Fibroblast of peridontal ligament (primary cell): ENCODE results near the gene MLLT6.

ENCODE experiments used
- DNase-seq: peaks from one replicate; pipeline ENCODE4 v3.0.0-alpha.2; 2010; ENCODE audit errors: extremely low read depth

The MLLT6 gene

DNA sequence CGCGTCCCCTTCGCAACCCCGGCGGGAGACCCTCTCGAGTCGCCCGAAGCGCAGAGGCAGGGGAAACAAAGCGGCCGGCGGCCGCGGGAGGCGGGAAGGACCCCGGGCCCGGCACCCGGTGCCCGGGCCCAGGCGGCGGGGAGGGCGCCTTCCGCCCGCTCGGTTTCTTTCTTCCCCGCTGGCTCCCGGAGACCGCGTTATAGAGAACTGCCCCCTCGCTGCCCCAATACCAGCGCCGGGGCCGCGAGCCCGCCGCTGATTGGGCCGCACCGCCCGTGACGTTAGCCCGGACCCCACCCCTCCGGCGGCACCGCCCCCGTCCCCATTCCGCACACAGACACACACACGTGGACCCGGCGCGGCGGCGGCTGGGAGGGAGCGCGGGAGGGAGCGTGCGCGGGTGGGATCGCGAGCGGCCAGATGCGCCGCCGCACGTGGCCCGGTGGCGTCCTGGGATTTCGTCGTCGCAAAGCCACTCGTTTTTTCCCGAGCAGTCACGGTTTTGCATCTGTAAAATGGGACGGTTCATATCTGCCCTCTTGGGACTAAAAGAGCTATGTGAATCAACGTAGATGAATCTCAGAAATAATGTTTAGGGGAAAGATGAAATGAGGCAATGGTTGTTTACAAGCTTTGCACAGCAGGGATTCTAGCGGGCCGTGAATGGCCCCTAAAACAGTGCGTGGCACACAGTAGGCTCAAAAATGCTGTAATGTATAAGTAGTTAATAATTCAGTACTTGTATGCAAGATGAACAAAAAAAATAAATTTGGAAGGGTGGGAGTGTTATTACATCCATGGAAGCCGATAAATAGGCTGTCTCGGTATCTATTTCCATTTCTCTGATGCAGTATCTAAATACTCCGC is 30.1 kb upstream of the MLLT6 start, which contains the start of gene EPOP:
Gene EPOP, minus strand, starts transcription at position 209 of the 867 bp plus-strand sequence. CDS start 462 bp downstream, outside the sequence.
- peak; percentile 66 for DNase-seq

DNA sequence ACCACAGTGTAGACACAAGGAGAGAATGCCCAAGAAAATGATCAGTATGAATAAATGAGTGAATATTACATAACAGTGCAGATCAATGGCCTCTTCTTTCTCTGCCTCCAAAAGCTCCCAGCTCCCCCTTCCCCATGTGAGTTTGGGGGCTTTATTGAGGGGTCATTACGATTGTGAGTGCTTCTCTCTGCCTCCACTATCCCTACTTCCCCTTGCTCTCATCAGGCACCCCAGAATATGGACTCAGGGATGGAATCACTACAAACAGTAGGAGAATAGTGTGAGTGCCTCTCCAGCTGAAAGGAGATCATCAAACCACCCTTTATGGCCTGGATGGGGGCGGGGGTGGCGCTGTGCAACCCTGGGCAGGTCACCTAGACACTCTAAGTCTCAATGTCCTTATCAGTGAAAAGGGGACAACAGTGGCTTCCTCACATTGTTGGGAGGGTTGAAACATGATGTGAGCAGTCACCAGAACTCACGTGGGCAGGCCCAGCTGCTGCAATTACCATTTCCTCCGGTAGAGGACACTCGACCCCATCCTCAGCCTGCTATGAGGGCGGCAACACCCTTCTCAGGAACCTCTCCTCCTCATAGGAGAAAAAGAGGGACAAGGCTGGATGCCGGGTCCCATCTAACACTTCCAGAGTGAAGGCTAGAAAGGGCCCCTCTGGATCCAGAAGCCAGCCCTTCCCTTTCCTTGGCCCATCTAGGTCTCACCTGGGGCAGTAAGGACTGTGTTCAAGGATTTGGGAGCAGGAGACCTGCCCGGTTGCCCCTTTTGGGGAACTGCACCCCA is 28.2 kb upstream of the MLLT6 start:
- DNase-seq = peak; percentile 85

DNA sequence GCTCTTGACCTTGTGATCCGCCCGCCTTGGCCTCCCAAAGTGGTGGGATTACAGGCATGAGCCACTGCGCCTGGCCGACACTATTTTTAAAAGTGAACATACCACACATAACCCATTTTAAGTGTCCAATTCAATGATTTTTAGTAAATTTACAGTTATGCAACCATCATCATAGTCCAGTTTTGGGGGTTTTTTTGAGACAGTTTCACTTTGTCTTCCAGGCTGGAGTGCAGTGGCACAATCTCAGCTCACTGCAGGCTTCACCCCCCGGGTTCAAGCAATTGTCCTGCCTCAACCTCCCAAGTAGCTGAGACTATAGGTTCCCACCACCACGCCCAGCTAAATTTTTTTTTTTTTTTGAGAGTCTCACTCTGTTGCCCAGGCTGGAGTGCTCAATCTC is 27.3 kb upstream of the MLLT6 start:
- DNase-seq = no peak

DNA sequence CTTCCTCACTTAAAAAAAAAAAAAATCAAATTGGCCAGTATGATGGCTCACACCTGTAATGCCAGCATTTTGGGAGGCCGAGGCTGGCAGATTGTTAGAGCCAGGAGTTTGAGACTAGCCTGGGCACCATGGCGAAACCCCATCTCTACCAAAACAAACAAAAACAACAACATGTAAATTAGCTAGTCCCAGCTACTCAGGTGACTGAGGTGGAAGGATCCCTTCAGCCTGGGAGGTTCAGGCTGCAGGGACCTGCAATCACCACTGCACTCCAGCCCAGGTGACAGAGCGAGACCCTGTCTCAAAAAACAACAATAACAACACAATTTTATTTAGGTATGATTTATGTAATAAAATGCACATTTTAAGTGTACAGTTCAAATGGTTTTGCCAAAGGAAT is 24.0 kb upstream of the MLLT6 start:
- DNase-seq = no peak

DNA sequence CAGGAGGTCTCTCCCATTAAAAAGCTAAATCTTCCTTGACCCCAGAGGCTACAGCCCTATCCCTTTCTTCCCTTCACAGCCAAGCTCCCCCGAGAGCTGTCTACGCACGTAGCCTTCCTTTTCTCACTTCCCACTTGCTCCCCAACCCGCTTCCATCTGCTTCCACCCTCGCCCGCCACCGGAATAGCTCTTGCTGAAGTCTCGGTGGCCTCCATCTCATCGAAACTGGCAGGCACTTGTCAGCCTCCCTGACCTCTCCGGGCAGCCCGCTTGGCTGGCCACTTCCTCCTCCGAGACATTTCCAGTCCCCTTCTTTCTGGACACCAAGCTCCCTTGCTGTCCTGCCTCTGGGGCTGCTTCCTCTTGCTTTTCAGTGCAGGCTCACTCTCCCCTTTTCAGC is 19.6 kb upstream of the MLLT6 start:
- DNase-seq = no peak

DNA sequence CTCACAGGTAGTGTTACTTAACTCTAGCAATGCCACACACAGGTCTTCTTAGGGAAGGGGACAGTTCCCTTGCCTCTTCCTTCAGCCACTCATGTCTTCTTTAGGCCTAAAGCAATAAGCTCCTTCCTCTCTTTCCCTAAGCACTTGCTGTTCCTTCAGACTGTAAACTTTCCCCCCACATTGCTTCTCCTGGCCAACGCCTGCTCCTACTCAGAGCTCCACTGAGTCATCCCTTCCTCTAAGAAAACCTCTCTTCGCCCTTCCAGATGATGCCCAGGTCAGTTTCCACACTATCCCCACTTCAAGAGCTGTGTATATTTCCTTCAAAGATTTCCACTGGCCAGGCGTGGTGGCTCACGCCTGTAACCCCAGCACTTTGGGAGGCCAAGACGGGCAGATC is 17.8 kb upstream of the MLLT6 start:
- DNase-seq = peak; percentile 37

DNA sequence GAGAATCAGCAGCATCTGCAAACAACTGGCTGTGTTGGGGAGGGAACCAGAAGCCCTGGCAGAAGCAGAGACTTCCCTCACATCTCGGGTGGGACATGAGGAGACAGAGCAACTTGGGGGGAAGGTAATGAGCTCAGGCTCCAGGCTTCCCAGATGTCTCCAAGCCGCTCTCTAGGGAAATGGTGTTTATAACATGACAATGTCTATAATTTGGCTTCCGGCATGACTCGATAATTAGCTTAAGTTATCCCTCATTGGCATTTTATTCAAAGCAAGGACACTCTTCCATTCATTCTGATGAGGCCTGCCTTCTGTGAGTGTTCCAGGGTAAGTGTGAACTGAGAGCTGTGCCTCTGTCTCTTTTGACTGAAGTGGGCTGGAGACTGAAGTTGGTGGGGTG is 14.7 kb upstream of the MLLT6 start:
- DNase-seq = no peak

DNA sequence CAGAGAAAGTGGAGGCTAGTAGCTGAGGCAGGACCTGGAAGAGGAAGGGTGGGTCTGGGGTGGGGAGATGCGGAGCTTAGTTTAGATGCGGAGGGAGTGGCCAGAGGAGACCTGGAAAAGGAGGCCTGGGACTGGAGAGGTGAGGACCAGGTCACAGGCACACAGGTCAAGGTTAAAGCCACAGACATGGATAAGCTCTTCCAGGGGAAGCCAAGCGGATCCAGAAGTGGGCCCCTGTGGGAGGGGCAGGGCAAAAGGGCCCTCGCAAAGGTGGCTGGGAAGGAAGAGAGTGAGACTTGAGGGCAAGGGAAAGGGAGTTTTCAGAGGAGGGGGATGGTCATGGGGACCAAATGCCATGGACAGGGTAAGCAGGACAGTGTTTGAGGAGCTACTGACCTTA is 13.9 kb upstream of the MLLT6 start:
- no peak for DNase-seq

DNA sequence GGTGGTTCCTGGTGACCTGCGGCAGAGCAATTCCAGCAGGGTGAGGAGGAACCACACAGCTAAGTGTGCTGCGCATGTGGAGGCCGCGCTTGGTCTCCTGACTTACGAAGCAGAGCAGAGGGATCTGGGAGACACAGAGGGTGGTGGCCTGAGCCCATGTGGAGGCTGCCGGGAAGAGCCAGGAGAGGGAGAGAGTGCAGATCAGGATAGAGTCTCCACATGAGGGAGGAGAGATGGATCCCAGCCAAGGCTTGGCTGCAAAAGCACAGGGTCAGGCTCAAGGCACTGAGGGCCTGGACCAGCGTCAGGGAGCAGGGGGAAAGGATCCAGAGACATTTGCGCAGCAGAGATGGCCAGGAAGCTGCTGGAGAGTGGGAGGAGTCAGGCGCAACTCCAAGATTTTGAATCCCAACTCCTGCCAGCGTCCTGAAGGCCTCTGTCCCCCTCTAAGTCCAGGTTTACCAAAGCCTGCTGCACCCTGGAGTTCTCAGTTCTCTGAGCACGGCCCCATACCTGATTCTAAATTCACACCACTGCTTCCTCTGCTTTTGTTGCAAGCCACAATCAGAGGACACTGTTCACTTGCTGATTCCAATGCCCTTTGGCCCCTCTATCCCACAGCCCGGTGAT is 11.3 kb upstream of the MLLT6 start:
- DNase-seq = peak; percentile 84

DNA sequence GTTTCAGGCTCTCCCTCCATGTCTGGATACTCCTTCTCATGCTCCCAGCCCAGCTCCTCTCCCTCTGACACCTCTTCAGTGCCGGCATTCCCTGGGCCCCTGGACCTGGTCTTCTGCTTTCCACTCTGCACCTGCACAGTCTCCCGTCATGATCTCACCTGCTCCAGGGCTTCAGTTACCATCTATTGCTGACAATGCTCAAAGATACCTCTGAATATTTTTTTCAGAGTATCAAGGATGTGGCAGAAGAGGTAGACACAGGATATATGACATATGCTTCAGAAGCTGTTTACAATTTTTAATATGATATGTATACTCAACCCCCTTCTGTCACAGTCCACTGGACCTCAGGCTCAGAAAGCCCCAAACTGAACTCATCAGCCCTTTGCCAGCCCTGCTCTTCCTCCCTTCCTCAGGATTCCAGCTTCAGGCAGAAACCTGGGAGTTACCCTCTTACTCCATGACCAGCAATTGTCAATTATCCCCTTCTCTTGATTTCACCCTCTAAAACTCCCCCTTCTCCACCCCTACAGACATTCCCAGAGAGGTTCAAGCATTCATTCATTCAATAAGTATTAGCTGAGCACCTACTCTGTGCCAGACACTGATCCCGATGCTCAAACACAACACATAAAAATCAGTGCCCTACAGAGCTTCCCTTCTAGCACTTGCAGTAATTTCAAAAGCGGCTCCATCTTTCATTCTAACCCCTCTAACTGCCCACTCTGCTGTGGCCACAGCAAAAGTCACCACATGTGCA is 7.8 kb upstream of the MLLT6 start:
- DNase-seq = no peak

DNA sequence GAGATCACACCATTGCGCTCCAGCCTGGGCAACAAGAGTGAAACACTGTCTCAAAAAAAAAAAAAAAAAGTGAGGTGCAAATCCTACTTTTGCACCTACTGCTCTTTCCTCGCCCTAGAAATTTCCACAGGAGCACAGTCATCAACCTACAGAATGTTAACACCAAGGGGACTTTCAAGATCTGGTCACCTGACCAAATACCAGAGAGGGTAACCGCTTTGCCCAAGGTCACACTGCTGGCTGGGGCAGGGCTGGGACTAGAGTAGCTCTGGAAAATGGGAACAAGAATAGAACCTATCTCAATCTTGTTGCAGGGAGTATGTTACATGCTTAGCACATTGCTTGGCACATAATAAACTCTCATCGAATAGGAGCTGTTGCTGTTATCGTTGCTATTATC is 6.3 kb upstream of the MLLT6 start:
- no peak for DNase-seq

DNA sequence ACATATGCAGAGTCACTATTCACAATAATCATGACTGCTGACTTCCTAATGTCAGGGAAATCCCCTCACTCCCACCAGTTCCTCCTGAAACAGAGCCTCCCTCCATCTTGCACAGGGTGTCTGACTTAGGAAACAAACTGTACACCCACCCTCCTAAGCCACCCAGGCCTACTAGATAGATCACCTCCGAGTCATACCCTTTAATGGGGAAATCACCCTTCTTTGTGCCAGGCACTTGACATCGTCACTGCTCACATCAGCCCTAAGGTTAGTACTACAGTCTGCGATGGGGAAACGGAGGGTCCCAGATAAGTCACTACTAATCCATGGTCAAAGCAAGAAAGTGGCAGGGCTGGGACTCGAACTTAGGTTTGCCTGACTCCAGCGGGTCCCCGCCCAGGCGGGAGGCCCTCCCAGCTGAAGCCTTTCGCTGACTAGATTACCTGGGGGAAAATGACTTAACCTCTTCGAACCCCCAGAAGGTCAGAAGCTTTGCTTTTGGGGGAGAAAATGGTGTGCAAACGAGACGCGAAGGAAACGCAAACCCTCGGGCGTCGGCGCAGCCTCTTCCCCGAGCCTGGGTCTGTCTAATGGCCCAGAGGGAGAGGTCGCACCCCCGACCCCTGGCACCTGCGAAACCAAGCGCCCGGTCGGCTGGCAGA is 3.4 kb upstream of the MLLT6 start:
- peak; percentile 32 for DNase-seq

DNA sequence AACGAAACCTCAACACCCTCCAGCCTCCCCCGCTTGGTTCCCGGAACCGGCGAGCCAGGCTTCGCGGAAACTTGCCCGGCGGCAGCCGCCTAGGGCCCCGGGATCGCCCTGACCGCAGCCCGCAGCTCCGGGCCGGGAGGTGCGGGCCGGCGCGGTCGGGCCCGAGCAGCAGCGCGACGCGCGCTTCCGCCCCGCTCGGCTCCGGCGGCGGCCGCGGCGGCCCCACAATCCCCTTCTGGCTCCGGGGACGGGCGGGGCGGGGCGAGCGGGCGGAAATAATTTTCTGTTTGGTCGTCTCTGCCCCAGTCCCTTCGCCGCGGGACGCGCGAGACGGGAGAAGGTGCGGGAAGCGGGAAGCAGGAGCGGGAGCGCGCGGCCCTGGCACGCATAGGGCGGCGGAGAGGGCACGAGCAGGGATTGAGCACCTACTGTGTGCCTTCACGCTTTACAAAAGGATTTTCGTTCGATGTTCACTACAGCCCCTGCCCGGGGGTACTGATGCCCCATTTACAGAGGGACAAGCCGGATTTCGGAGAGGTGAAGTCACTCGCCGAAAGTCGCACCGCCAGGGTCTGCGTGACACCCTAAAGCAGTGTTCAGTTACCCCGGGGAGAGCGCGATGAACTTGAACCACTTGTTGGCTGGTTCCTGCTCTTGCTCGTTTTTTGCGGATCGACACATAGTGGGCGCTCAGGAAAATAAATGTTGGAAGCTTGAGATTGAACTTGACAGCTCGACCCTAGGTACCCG is 2.7 kb upstream of the MLLT6 start:
- DNase-seq = peak; percentile 73

DNA sequence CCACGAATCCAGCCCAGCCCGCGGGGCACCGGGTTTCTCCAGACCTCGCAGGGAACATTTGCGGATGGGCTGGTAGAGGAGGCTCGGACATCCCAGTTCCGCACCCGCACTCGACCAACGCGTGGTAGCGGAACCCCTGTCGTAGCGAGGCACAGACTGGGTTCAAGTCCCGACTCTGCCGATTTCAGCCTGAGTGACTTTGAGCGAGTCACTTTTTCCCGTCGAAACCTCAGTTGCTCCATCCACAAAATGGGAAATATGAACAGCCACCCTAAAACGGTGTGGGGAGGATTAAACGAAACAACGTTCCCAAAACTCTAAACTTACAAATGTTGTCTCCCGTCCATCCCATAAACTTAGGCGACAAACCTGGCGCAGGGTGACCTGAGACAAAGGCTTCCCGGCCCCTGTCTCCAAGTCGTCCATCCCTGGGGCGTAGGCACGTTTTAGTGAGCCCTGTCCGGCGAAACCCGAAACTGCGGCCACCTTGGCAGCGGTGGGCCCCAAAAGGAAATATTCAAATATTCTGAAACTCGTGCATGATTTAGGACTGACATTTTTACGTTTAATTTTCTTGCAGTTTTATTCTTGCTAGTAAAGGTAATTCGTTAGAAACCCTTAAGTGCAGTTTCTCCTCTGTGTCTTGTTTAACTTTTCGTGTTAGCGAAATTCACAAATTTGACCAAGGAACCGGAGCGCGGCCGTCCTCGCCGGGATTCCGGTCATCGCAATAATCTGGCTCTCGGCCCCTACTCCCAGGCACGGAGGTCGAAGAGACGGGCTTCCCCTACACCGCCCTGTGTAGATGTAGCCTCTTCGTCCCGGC is 1.9 kb upstream of the MLLT6 start:
- DNase-seq = no peak

DNA sequence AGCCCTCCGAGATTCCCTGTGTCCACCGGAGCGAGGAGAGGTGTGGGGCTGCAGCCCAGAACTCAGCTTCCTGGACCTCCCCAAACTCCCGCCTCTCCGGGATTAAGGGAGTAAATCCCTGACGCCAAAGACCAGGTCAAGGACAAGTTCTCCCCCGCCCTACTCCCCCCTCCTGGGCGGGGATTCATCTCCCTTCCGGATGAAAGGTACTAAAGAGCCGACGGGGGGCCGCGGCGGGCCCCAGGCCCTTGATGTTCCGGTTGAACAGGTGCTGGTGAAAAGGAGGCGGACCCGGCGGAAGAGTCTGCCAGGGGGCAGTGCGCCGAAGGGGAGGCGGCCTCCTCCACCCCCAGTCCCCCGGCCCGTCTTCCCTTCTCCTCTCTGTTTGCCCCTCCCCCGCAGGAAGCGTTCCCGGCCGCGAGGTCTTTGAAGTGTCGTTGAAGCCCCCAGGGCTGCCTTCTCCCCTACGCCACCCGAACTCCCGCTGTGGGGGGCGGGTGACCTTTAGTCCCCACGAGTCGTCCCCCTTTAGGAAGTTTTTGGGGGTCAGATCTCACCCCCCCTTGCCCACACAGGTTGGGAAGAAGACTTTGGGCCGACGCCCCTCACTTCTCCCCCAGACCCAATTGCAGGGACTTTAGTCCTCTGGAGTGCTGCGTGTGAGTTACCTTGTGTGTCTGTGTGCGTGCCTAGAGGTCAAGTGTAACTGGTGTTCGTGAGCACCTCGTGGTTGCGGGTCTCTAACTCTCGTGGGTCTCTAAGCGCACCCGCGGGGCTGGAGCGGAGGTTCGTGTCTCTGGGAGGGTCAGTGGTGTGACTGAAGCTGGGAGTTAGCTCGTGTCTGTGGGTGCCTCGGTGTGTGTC is 1.1 kb upstream of the MLLT6 start:
- no peak for DNase-seq

DNA sequence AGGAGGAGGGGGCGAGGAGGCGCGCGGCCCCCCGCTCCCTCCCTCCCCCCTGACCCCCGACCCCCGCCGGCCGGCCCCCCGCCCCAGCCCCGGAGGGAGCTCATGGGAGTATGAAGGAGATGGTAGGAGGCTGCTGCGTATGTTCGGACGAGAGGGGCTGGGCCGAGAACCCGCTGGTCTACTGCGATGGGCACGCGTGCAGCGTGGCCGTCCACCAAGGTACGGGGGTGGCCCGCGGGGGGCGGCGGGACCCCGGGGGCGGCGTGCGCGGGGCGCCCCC is 390 bp downstream of the MLLT6 start:
- no peak for DNase-seq

DNA sequence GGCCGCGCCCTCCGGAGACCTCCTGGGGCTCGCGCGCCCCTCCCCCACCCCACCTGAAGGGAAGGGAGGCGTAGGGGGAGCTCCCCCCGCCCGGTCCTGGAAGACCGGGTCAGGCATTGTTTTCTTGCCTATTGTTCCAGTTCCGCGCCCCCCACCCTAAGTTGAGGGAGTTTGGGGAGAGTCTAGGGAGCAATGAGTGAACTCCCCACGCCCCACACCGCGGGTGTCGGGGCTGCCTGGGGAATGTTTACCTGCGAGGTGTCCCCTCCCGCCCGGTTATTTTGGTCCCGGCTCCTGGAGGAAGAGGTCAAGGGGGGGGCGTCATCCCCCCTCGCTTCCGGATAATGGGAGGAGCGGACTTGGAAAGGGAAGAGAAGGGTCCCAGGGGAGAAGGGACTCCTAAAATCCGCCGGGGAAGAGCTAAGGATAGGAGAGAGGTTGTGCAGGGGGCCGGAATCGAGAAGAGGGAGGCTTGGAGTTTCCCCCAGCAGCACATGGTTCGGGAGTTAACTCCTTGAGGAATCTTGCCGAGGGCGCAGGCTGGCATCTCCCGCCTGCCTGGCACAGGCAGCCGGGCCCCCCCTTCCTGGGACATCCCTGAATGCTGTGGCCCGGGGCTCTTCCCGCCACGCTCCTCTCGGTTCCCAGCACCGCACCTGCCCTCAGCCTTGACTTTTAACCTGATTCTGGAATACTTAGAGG is 881 bp downstream of the MLLT6 start:
- DNase-seq = no peak

DNA sequence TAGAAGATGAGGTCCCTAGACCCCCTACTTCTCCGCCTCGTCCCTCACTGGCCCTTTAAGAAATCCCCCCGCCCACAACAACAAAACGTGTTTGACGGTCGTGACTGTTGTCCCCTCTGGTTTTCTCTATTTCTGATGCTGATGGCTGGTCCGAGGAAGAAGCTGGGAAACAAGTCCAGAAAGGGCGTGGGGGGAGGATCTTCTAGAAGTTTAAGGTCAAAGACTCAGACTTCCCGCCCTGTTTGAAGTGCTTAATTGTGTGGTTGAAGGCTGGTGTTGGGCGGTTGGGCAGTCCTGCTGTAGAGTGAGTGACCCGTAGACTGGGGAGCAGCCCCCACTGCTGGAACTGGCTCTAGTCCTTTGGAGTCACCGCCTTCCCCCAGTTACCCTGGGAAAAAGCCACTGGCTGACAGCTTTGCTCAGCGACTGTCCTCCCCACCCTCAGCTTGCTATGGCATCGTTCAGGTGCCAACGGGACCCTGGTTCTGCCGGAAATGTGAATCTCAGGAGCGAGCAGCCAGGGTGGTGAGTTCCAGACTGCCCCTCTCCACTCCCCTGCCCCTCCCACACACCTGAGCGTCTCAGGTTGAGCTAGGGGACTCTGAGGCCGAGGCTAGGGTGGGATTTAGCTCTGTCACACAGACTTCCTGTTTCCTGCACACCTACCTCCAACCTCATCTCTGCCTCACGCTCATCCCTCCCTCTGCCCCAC is 1.6 kb downstream of the MLLT6 start:
- DNase-seq = no peak
